ENCODE data around the gene CDC42SE1. TPM values are rescaled to one million over a fixed set of nuclear protein-coding genes. Genes with fewer than 3 reads are reported as not detected.

The CDC42SE1 gene
- total RNA-seq, 1 donor from 2014 or later = 190 TPM

Other genes with a start within 250 kb of the CDC42SE1 start
- 30.3 and 33.6 TPM in 2 replicates for gene ARNT, start 183.0 kb downstream of the CDC42SE1 start, total RNA-seq
- gene CTXND2, start 172.5 kb downstream of the CDC42SE1 start, total RNA-seq = not detected in 2 replicates
- gene SETDB1, start 133.3 kb downstream of the CDC42SE1 start, total RNA-seq = 56.2 and 62.3 TPM in 2 replicates
- 195 TPM in 2 replicates for gene CERS2, start 84.8 kb downstream of the CDC42SE1 start, total RNA-seq
- gene ANXA9, start 77.3 kb downstream of the CDC42SE1 start, total RNA-seq = 0.12 TPM in 1 of 2 replicates, not detected in the other
- gene MINDY1, start 52.7 kb downstream of the CDC42SE1 start, total RNA-seq = 11.5 and 12.5 TPM in 2 replicates
- 13.3 and 15.2 TPM in 2 replicates for gene PRUNE1, start 51.2 kb downstream of the CDC42SE1 start, total RNA-seq
- gene BNIPL, start 23.0 kb downstream of the CDC42SE1 start, total RNA-seq = 0.85 and 1.8 TPM in 2 replicates
- 1.0 and 1.2 TPM in 2 replicates for gene C1orf56, start 11.9 kb downstream of the CDC42SE1 start, total RNA-seq
- 2.9 and 3.0 TPM in 2 replicates for gene MLLT11, start 775 bp upstream of the CDC42SE1 start, total RNA-seq
- gene GABPB2, start 11.1 kb upstream of the CDC42SE1 start, total RNA-seq = 19.4 and 20.3 TPM in 2 replicates
- gene SEMA6C, start 87.0 kb upstream of the CDC42SE1 start, total RNA-seq = 2.3 and 2.5 TPM in 2 replicates
- 29.4 and 32.5 TPM in 2 replicates for gene TNFAIP8L2, start 97.0 kb upstream of the CDC42SE1 start, total RNA-seq
- gene LYSMD1, start 106.3 kb upstream of the CDC42SE1 start, total RNA-seq = 4.7 and 5.2 TPM in 2 replicates
- gene SCNM1, start 106.5 kb upstream of the CDC42SE1 start, total RNA-seq = 96.7 and 100 TPM in 2 replicates
- gene TMOD4, start 116.4 kb upstream of the CDC42SE1 start, total RNA-seq = 1.3 and 1.8 TPM in 2 replicates
- 86.7 and 92.3 TPM in 2 replicates for gene VPS72, start 130.6 kb upstream of the CDC42SE1 start, total RNA-seq
- gene PIP5K1A, start 138.9 kb upstream of the CDC42SE1 start, total RNA-seq = 97.7 and 98.7 TPM in 2 replicates
- 288 and 304 TPM in 2 replicates for gene PSMD4, start 195.1 kb upstream of the CDC42SE1 start, total RNA-seq
- 25.4 and 26.8 TPM in 2 replicates for gene ZNF687, start 222.7 kb upstream of the CDC42SE1 start, total RNA-seq